Measurements from ENCODE around the gene LZTS3.
"Not testable (repeated sequence)": the region's sequence is repeated elsewhere in the genome, so short reads cannot be mapped to it uniquely, and the experiment has no call there.

Gene LZTS3

DNA sequence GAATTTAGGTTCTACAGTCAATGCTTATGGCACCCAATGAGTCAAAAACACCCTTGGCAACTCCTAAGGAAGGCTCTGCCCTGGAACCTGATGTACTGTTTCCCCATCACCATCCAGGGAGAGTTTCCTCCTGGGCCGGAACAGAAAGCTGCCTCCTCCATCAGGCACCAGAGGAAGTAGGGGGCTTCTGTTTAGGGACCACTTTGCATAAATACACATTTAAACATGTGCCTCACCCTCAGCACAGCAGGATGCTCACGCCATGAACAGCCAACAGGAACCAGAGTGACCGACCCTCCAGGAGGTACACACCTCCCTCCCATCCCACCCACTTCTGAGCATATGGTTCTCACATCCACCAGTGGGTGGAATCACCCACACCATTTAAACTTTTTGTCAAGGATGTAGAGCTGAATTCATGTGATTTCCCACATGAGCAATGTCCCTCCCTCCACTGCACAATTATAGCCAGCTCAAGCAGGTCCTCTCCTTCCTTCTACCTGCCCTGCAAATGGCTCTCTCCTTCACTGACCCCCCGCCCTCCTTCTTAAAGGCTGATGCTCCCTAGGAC is 16.3 kb upstream of the LZTS3 start:
- TF ChIP-seq, protein P1, sequence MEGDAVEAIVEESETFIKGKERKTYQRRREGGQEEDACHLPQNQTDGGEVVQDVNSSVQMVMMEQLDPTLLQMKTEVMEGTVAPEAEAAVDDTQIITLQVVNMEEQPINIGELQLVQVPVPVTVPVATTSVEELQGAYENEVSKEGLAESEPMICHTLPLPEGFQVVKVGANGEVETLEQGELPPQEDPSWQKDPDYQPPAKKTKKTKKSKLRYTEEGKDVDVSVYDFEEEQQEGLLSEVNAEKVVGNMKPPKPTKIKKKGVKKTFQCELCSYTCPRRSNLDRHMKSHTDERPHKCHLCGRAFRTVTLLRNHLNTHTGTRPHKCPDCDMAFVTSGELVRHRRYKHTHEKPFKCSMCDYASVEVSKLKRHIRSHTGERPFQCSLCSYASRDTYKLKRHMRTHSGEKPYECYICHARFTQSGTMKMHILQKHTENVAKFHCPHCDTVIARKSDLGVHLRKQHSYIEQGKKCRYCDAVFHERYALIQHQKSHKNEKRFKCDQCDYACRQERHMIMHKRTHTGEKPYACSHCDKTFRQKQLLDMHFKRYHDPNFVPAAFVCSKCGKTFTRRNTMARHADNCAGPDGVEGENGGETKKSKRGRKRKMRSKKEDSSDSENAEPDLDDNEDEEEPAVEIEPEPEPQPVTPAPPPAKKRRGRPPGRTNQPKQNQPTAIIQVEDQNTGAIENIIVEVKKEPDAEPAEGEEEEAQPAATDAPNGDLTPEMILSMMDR (conservative IDR thresholded peaks at IDR 0.05), result no peak
- H3K27ac ChIP-seq, result no peak overlapping the region

DNA sequence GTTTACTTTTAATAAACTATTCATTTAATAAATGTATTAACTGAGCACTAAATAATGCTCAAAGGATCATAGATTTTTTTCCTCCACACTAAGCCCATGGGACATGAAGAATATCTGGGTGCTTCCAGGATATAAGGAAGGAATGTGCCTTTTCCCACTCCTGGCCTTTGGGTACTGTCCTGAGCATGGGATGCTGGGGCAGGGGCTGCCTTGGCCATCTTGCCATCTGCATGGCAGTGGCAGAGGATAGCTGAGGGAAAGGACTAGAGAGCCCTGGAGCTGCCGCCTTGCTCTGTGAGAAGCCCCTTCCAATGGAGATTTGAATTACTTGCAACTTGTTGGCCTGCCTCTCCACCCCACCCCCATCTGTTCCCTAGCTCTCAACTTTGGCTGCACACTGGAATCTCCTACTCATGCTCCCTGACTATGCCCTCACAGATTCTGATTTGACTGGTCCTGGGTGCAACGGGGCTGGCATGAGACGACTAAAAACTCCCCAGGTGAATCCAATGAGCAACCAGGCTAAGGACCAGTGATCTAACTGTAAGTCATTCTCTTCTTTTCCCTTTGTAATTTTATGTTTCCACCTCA is 15.6 kb upstream of the LZTS3 start:
- no peak overlapping the region for H3K27ac ChIP-seq
- TF ChIP-seq, protein P1 (conservative IDR thresholded peaks at IDR 0.05), result no peak

DNA sequence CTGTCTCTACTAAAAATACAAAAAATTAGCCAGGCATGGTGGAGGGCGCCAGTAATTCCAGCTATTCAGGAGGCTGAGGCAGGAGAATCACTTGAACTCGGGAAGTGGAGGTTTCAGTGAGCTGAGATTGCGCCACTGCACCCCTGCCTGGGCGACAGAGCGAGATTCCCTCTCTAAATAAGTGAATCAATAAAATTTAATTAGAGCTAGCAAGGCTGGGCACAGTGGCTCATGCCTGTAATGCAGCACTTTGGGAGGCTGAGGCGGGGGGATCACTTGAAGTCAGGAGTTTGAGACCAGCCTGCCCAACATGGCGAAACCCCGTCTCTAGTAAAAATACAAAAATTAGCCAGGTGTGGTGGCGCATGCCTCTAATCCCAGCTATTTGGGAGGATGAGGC is 14.5 kb upstream of the LZTS3 start:
- H3K27ac ChIP-seq, result not testable (repeated sequence)

DNA sequence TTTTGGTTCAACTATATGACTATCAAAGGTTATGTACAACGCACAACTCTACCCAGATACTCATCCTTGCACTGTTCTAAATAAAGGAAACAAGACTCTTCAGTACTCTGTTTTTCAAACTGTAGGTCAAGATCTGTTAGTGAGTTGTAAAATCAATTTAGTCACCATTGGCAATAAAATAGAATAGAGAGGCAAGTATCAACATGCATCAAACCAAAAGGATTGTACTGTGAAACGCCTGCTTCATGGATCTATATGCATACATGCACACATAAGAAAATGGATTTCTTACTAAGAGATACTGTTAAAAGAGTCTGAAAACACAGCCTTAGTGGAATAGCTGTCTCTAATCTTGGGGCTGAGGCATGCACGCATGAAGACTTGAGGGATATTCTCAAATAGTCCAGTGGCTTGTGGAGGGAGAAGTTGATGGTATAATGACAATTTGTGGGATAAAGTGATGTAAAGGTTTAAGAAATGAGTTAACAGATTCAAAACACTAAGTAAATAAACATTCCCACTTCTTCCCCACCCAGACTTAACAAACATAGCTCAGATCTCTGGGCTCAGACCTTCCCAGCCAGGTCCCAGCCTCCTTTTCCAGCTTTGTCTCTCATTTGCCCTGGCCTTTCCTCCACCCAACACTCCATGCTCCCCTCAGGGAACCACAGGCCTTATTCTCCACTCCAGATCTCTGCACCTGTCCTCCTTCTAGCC is 10.7 kb upstream of the LZTS3 start:
- H3K27ac ChIP-seq, result no peak overlapping the region
- TF ChIP-seq, protein P1 (conservative IDR thresholded peaks at IDR 0.05), result no peak

DNA sequence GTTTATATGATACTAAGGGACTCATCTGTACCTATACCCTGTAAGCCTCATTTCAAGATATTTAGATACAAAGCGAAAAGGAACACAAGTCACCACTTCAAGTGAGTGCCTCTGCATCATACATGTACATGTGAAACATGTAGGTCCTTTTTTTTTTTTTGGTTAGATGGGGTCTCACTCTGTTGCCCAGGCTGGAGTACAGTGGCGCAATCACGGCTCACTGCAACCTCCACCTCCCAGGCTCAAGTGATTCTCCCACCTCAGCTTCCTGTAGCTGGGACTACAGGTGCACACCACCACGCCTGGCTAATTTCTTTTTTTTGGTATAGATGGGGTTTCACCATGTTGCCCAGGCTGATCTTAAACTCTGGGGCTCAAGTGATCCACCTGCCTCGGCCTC is 9.1 kb upstream of the LZTS3 start:
- H3K27ac ChIP-seq, result not testable (repeated sequence)

DNA sequence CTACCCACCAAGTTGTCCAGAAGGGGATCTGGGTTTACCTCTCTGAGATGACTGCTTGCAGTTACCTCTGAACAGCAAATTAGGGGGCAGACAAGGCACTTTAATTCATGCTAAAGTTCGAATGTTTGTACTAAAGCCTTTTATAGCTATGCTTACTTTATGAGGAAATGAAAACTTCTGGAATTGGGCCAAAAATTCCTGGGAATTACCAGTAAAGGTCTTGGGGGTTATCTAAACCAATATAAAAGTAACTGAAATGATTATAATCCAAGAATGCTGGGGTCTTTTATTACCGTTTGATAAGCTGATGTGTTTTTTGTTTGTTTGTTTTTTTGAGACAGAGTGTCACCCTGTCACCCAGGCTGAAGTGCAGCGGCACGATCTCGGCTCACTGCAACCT is 7.9 kb upstream of the LZTS3 start:
- TF ChIP-seq, protein P1 (conservative IDR thresholded peaks at IDR 0.05), result no peak
- H3K27ac ChIP-seq, result no peak overlapping the region

DNA sequence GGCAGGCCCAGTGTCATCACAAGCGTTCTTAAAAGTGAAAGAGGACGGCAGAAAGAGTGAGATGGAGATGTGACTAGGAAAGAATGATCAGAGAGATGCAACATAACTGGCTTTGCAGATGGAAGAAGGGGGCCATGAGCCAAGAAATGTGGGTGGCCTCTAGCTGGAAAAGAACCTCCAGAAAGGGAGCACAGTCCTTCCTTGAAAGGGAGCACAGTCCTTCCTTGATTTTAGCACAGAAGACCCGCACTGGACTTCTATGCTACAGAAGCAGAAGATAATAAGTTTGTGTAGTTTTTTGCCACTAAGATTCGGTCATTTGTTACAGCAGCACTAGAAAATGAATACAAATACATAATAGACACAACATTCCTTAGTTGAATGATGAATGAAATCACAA is 7.0 kb upstream of the LZTS3 start:
- TF ChIP-seq, protein P1 (conservative IDR thresholded peaks at IDR 0.05), result no peak
- no peak overlapping the region for H3K27ac ChIP-seq

DNA sequence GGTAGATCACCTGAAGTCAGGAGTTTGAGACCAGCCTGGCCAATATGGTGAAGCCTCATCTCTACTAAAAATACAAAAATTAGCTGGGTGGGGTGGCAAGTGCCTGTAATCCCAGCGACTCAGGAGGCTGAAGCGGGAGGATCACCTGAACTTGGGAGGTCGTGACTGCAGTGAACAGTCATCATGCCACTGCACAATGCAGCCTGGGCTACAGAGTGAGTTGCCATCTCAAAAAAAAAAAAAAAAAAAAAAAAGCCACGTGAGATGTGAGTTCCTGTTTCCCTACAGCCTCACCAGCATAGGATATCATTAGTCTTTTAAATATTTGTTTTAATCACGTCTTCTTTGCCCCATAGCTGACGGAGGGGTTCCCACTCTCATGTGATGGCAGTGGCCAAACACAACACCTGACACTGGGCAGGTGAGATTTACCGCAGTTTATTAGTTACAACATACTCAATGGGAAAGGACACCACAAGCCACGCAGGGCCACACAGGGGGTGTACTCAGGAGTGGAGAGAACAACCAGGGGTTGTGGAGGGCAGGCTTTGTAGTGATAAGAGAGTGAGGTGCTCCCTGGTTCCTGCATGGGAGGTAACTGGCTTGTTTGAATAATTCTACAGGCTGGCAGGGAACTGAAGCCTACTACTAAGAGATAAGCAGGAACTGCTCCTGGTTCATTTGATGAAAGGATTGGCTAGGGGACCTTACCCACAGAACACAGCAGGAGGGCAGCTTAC is 4.6 kb upstream of the LZTS3 start:
- H3K27ac ChIP-seq, result no peak overlapping the region
- TF ChIP-seq, protein P1 (conservative IDR thresholded peaks at IDR 0.05), result no peak

Data from VCaP (cell line).